Parathyroid adenoma (tissue), 2 donors: ENCODE measurements around the gene RPRD1A.
"Not testable (repeated sequence)": the region's sequence is repeated elsewhere in the genome, so short reads cannot be mapped to it uniquely, and the experiment has no call there.

Source experiments
- H2AFZ ChIP-seq: fragments of 300-600 bp; sonication (generic); one replicate; pipeline ENCODE4 v1.7.0; 2017; ENCODE audit warnings: antibody characterized with exemption, mild to moderate bottlenecking
- H3K27ac ChIP-seq: fragments of 300-600 bp; sonication (generic); one replicate; pipeline ENCODE4 v1.7.0; 2017
- H3K27me3 ChIP-seq: fragments of 300-600 bp; sonication (generic); one replicate; pipeline ENCODE4 v1.7.0; 2017; ENCODE audit warnings: low read length; ENCODE audit not compliant: control insufficient read depth, insufficient read depth
- H3K36me3 ChIP-seq: fragments of 300-600 bp; sonication (generic); one replicate; pipeline ENCODE4 v1.7.0; 2017; ENCODE audit warnings: low read length; ENCODE audit not compliant: control insufficient read depth, insufficient read depth
- H3K4me1 ChIP-seq: fragments of 300-600 bp; sonication (generic); one replicate; pipeline ENCODE4 v1.7.0; 2017; ENCODE audit warnings: control low read depth
- H3K4me2 ChIP-seq: fragments of 300-600 bp; sonication (generic); one replicate; pipeline ENCODE4 v1.7.0; 2017; ENCODE audit warnings: low read length
- H3K4me3 ChIP-seq: fragments of 300-600 bp; sonication (generic); one replicate; pipeline ENCODE4 v1.7.0; 2017; ENCODE audit warnings: low read depth, low read length
- H3K79me2 ChIP-seq: fragments of 300-600 bp; sonication (generic); one replicate; pipeline ENCODE4 v1.7.0; 2017; ENCODE audit warnings: control low read depth
- H3K9ac ChIP-seq: fragments of 300-600 bp; sonication (generic); one replicate; pipeline ENCODE4 v1.7.0; 2017; ENCODE audit warnings: mild to moderate bottlenecking
- H3K9me3 ChIP-seq: fragments of 300-600 bp; sonication (generic); one replicate; pipeline ENCODE4 v1.7.0; 2017; ENCODE audit warnings: low read length; ENCODE audit not compliant: control insufficient read depth
- TF ChIP-seq, protein P1 (sequence below): fragments of 300-600 bp; sonication (generic); IDR thresholded peaks from one replicate; pipeline ENCODE4 v1.7.0; 2017; ENCODE audit warnings: antibody characterized with exemption, mild to moderate bottlenecking
- donor health status: primary hyperparathyroidism.

The RPRD1A gene

DNA sequence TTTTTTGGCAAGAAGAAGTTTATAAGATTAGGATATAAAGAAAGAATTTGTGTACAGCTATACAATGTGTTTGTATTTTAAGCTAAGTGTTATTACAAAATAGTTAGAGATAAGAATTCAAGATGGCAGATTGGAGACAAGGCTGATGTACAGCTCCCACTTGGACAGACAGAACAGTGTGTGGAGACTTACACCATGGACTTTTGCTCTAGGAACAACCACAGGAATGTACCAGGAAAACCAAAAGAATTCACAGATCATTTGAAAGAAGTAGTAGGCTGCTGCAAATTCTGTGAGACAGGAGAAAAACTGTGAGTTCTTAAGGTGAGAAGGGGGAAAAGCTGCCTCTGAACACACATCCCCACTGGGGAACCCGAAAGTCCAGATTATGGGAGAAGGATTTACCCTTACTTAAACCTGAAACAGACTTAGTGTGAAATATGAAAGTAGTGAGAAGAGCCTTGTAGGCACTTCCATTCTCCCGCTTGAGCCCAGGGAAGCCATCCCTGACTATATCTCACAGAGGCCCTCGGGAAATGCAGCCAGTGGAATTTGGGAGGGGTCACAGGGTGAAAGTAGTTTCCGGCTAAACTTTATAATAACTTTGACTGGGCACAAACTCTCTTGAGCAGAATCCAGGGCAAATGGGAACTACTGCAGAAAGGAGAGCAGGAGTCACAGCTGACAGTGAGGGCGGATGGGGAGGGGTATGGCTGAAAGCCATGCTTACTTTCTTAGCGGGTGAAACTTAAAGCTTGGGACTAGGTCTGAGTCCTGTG lies 11.6 kb upstream of the RPRD1A start:
- Histone ChIP-seq H2AFZ (no peak overlapping the region), H3K4me2 (no peak overlapping the region), H3K79me2 (no peaks in the 10 kb centered on the region), H3K9me3 (no peaks in the 10 kb centered on the region), H3K36me3 (no peaks in the 10 kb centered on the region), H3K27me3 (no peaks in the 10 kb centered on the region), H3K4me1 (no peaks in the 10 kb centered on the region), H3K9ac (no peak overlapping the region), H3K4me3 (no peak overlapping the region), H3K27ac (no peak overlapping the region)
- TF ChIP-seq, protein P1, sequence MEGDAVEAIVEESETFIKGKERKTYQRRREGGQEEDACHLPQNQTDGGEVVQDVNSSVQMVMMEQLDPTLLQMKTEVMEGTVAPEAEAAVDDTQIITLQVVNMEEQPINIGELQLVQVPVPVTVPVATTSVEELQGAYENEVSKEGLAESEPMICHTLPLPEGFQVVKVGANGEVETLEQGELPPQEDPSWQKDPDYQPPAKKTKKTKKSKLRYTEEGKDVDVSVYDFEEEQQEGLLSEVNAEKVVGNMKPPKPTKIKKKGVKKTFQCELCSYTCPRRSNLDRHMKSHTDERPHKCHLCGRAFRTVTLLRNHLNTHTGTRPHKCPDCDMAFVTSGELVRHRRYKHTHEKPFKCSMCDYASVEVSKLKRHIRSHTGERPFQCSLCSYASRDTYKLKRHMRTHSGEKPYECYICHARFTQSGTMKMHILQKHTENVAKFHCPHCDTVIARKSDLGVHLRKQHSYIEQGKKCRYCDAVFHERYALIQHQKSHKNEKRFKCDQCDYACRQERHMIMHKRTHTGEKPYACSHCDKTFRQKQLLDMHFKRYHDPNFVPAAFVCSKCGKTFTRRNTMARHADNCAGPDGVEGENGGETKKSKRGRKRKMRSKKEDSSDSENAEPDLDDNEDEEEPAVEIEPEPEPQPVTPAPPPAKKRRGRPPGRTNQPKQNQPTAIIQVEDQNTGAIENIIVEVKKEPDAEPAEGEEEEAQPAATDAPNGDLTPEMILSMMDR, result no peak

DNA sequence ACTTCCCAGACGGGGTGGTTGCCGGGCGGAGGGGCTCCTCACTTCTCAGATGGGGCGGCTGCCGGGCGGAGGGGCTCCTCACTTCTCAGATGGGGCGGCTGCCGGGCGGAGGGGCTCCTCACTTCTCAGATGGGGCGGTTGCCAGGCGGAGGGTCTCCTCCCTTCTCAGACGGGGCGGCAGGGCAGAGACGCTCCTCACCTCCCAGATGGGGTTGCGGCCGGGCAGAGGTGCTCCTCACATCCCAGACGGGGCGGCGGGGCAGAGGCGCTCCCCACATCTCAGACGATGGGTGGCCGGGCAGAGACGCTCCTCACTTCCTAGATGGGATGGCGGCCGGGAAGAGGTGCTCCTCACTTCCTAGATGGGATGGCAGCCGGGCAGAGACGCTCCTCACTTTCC lies 10.4 kb upstream of the RPRD1A start:
- not testable (repeated sequence) for H3K9me3 ChIP-seq, H3K27me3 ChIP-seq, H3K79me2 ChIP-seq, H3K36me3 ChIP-seq, H2AFZ ChIP-seq, H3K9ac ChIP-seq, H3K27ac ChIP-seq, H3K4me1 ChIP-seq, H3K4me3 ChIP-seq, H3K4me2 ChIP-seq

DNA sequence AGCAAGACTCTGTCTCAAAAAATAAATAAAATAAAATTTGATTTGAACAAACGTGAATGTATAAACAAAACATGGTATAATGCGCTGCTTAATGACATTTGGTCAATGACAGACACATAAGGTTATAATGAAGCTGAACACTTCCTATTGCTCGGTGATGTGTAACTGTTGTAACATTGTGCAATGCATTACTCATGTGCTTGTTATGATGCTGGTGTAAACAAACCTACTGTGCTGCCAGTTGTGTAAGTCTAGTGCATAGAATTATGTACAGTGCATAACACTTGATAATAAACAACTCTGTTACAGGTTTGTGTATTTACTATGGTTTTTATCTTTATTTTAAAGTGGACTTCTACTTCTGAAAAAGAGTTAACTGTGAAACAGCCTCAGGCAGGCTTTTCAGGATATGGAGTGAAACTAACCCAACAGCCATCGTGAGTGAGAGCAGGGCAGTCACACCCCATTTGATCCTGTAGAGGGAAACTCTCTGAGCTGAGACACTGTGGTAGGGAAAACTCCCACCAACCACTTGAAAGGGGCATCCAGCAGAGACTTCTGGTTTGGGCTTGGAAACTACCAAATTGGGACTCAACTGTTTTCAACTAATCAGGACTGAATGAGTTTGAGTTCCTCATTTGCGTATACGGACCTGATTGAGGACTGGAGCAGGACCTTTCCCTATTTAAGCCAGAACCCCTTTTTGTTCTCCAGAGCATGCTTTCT lies 8.7 kb upstream of the RPRD1A start:
- no peak overlapping the region for H3K4me3 ChIP-seq
- no peak overlapping the region for H2AFZ ChIP-seq
- H3K27ac ChIP-seq, result no peak overlapping the region
- no peaks in the 10 kb centered on the region for H3K79me2 ChIP-seq
- H3K36me3 ChIP-seq, result no peaks in the 10 kb centered on the region
- H3K9me3 ChIP-seq, result no peaks in the 10 kb centered on the region
- H3K27me3 ChIP-seq, result no peaks in the 10 kb centered on the region
- no peak overlapping the region for H3K9ac ChIP-seq
- no peak overlapping the region for H3K4me2 ChIP-seq
- TF ChIP-seq, protein P1, result no peak
- no peaks in the 10 kb centered on the region for H3K4me1 ChIP-seq

DNA sequence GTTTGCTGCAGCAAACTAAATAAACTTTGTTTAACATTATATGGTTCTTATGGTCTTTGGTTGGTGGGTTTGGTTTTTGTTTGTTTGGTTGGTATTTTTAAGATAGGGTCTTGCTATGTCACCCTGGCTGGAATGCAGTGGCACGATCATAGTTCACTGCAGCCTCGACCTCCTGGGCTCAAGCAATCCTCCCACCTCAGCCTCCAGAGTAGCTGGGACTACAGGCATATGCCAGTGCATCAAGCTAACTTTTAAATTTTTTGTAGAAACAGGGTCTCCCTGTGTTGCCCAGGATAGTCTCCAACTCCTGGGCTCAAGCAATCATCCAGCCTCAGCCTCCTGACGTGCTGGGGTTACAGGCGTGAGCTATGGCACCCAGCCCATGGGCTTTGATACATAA lies 7.1 kb upstream of the RPRD1A start:
- H3K79me2 ChIP-seq, result no peaks in the 10 kb centered on the region
- TF ChIP-seq, protein P1, result no peak
- H3K4me3 ChIP-seq, result no peak overlapping the region
- H3K27me3 ChIP-seq, result no peaks in the 10 kb centered on the region
- no peaks in the 10 kb centered on the region for H3K9me3 ChIP-seq
- H3K4me2 ChIP-seq, result no peak overlapping the region
- H3K36me3 ChIP-seq, result no peaks in the 10 kb centered on the region
- H2AFZ ChIP-seq, result no peak overlapping the region
- H3K4me1 ChIP-seq, result no peaks in the 10 kb centered on the region
- H3K9ac ChIP-seq, result no peak overlapping the region
- no peak overlapping the region for H3K27ac ChIP-seq

DNA sequence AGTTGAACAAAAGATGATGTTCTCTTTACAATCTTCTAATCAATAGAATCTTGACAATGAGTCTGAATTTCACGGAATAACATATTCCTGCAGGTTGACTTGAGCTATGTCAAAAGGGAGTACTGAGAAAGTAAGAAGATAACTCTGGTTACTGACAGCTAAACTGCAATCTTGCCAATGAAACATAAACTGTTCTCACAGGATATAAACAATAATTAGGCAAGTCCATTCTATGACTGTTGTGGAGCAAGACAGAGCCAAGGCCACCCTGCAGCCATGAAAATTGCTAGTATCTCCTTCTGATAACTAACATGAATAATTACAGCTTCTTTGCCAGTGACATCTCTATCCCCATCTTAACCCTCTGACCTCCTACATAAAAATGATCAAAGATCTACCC lies 6.3 kb upstream of the RPRD1A start:
- no peaks in the 10 kb centered on the region for H3K27me3 ChIP-seq
- no peak overlapping the region for H3K4me3 ChIP-seq
- TF ChIP-seq, protein P1, result no peak
- no peaks in the 10 kb centered on the region for H3K4me1 ChIP-seq
- H3K36me3 ChIP-seq, result no peaks in the 10 kb centered on the region
- no peaks in the 10 kb centered on the region for H3K9me3 ChIP-seq
- no peak overlapping the region for H3K9ac ChIP-seq
- H3K79me2 ChIP-seq, result no peaks in the 10 kb centered on the region
- no peak overlapping the region for H3K27ac ChIP-seq
- no peak overlapping the region for H3K4me2 ChIP-seq
- no peak overlapping the region for H2AFZ ChIP-seq

DNA sequence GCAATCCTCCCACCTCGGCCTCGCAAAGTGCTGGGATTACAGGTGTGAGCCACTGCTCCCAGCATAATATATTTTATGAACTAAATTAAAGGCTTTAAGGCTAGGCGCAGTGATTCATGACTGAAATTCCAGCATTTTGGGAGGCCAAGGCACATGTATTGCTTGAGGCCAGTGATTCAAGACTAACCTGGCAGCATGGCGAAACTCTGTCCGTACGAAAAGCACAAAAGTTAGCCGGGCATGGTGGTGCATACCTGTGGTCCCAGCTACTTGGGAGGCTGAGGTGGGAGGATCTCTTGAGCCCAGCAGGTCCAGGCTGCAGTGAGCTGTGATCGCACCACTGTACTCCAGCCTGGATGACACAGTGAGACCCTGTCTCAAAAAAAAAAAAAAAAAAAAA lies 5.0 kb upstream of the RPRD1A start:
- H3K27ac ChIP-seq, H3K4me2 ChIP-seq, H3K9me3 ChIP-seq, H3K79me2 ChIP-seq, H3K4me1 ChIP-seq, H3K36me3 ChIP-seq, H3K27me3 ChIP-seq, H3K9ac ChIP-seq, H2AFZ ChIP-seq, H3K4me3 ChIP-seq: not testable (repeated sequence)
